HG03439 (cell line): Measurements from ENCODE around the gene HOXD10.

ENCODE experiments used
- ATAC-seq: cut with Tn5 transposase; IDR thresholded peaks from one replicate; pipeline ENCODE4 v1.9.1; 2021; ENCODE audit warnings: mild to moderate bottlenecking, moderate library complexity; ENCODE audit not compliant: unreplicated experiment

HOXD10 gene

GRCh38 chr2:176148751-176149421 lies 32.3 kb downstream of the HOXD10 start:
- ATAC-seq, result no peak

DNA sequence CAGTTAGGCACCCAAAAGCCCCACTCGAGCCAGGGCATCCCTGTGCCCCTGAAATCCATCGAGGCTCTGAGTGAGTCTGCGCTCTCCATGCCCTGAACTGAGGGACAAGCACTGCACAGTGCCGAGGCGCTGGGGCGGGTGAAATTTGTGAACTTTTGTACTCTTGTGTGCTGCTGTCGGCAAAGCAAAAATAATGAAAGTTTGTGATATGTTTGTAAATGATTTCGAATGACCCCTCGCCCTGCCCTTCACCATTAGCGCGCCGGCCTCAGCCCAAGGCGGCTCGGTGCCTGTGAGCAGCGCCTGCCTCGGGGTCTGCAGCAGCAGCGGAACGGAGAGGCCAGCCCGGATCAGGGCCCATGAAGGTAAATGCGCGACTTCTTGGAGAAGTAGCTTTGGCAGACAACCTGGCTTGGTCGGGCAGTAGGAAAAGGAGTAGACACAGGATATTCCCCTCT lies 32.9 kb downstream of the HOXD10 start:
- no peak for ATAC-seq

GRCh38 chr2:176149939-176150583 lies 33.5 kb downstream of the HOXD10 start:
- ATAC-seq, result no peak

DNA sequence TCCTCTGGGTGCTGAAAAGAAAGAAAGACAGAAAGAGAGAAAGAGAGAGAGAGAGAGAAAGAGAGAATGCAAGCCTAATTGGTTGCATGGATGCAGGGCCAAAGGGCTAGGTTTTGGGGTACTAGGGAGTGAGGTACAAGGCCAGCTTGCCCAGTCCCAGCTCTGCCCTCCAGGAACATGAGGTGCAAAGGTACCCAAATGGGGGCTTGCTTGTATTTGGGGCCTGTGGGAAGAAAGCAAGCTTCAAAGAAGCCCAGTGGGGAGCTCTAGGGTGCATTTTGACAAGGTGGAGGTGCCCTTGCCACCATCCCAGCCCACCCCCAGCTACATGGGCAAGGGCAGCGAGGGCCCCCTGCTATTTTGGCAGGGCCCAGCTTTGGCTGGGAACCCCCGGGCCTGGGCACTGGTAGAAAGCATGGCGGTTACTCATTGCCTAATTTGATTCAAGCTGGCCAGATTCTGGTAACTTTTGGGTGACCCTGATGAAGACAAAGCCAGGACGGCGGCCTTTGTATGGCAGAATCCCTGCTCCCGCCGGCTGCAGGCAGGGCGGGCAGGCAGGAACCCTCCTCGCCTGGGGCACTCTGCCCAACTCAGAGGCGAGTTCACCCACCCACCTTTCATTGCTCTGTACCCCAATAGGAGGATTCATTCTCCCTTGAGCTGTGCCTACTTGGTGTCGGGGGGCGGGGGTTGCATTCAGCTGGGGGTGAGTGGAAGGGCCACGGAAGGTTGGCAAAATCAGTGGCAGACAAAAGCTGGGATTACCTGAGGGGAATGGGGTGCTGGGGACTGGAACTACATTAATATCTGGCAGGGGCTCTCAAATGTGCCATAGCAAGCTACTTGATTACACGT lies 34.2 kb downstream of the HOXD10 start:
- no peak for ATAC-seq

GRCh38 chr2:176151442-176152287 lies 35.1 kb downstream of the HOXD10 start, which contains the start of gene HOXD4:
HOXD4 (plus strand) TSS chr2:176151550; CDS start chr2:176151634, 84 bp downstream.
- no peak for ATAC-seq

- no peak for ATAC-seq
These were observed 36.0 kb downstream of the HOXD10 start for GRCh38 chr2:176152350-176153181.

- ATAC-seq, result no peak
These were observed 38.1 kb downstream of the HOXD10 start for GRCh38 chr2:176154576-176155252.

- ATAC-seq, result no peak
These were observed 38.9 kb downstream of the HOXD10 start for GRCh38 chr2:176155356-176156044.

DNA sequence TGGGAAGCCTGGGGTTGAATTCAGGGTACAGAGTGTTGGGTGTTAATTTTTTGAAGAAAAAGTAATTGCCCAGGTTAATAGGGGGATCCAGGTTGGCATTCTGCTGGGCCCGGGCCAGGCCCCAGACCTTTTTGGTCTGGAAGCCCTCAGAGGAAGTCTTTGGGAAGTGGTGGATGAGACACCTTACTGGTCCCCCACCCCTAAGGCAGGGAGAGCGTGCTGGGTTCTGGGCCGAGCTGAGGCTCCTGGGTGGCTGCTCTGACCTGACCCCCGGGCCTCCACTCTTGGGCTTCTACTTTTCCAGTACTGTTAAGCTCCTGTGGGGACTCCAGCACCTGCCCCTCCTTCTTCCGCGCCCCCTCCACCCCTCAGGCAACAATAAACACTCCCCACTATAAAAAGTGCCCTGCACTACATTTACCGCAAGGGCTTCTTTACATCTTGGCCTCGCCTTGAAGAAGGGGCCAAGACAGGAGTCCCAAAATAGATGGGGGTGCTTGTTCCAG lies 39.8 kb downstream of the HOXD10 start:
- no peak for ATAC-seq

GRCh38 chr2:176156807-176157498 lies 40.4 kb downstream of the HOXD10 start, which contains the start of gene HOXD3:
HOXD3 (plus strand) TSS chr2:176157307; CDS start chr2:176169115, 11,808 bp downstream.
- ATAC-seq, result no peak

GRCh38 chr2:176157499-176158185 lies 41.1 kb downstream of the HOXD10 start:
- ATAC-seq, result no peak

DNA sequence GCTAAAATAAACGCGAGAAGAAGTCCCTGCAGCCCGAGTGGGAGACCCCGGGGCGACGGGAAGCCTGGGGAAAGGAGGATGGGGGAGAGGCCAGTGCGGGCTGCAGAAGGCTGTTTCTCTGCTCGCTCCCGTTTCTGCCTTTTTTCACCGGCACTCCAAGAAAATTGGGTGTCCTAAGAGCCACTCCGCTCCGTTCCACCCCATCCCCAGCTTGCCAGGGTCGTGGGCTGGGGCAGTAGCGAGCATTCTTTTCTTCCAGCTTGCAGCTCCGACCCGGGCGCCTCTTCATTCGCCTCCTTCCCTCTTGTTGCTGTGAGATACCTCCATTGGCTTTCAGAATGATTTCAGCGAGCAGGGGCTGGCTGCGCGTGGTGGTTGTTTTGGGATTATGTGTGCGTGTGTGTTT lies 41.6 kb downstream of the HOXD10 start:
- ATAC-seq, result no peak

DNA sequence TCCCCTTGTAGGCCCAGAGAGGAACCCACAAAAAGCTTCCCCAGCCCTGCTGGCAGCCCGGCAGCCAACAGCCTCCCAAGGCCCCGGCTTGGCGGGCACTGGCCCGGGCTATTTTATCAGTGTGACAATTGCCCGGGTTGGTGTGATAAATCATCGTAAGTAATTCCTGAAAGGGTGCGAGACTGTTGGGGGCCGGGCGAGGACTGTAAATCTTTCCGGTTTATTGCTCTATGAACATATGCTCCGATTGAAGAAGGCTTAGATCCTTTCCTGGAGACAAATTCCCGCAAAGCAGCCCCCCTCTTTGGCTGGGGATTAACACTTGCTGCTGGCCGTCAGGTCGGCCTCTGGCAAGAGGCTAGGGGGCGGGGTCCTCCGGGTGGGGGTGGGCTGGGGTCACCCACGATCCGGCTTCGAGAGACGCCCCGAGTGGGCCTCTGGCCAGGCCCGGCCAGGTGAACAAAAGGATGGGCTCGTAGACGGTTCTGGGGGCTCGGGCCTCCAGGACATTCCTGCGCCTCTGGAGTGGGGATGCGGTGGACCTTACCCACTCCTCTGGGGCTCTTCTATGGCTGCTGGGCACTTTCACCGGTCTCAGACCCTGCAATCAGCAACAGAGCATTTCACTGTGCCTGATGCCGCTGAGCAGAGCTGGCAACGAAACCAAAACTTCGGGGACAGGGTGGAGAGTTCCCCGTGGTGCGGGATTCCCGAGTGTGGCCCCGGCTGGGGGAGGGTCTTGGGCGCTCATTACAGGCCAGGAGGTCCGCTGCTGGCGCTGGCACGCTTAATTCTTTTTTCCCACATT lies 42.5 kb downstream of the HOXD10 start:
- no peak for ATAC-seq

DNA sequence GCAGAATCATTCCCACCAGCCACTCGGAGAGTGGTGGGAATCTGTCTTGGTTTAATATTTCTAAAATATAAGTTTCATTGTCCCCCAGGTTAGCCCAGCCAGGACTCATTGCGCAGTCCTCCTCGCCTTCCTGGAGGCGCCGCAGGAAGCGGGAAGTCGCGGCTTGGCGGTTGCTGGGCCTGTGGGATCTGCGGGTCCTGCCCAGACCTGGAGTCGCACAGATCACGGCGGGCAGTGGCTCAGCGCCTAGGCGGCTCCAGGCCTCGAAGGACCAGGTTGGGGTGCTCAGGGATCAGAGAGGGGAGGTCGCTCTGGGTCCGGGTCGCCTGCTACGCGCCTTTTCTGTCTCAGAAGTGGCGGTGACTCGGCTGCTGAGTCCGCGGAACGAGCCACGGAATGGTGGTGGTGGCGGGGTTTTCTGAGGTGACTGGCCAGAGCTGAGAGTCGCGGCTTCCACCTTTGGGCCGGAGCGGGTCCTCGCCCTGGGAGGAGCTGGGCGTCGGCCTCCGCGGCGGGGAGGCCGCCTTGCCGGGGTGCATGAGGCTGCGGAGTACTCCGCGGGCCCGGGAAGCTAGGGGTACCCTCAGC lies 43.2 kb downstream of the HOXD10 start:
- ATAC-seq, result no peak

DNA sequence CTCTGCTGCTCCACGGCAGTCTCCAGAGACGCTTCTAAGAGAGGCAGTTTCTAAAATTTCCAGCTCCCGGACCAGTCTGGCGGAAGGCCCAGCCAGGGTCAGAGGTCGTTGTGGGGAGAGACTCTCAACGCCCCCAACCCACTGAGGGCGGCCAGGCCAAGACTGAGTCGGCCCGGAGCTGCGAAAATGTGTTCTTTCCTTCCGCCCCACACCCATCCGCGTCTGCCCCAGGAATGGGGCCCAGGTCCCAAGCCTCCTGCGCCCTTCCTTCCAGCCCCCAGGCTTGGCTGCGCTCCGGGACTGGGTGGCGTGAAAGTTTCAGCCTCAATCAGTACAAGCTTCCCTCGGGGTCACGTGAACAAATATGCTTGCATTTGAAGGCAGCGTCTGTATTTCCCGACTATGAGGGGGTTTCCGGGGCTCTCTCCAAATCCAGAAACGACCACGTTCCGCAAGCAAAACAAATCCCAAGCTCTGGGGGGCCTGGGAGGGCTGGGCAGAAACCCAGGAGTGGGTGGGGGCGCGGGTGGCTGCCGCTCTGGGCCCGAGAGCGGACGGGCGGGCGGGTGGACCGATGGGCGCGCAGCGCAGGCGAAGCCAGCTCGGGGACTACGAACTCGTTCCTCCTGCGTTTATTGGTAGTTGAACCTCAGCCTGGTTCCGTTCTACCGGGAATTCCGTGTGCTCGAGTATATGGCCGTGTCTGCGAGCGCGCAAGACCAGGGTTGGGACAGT lies 43.8 kb downstream of the HOXD10 start:
- no peak for ATAC-seq
